Sigmoid colon (tissue), 7 donors: ENCODE data around the gene MARCHF7. TPM values are rescaled to one million over a fixed set of nuclear protein-coding genes. Genes with fewer than 3 reads are reported as not detected.
"Not testable (repeated sequence)": the region's sequence is repeated elsewhere in the genome, so short reads cannot be mapped to it uniquely, and the experiment has no call there.

ENCODE experiments used
- DNase-seq: peaks from one replicate; pipeline ENCODE4 v3.0.0-alpha.2; 2019
- H3K27ac ChIP-seq, 4 donors: fragments of 200-600 bp; sonication (generic); one replicate each; pipeline ENCODE4 v1.5.1; 2016 to 2019; ENCODE audit warnings: mild to moderate bottlenecking in 1 of 4
- H3K27me3 ChIP-seq, 3 donors: fragments of 200-600 bp; sonication (generic); one replicate each; pipeline ENCODE4 v1.5.1; 2019; ENCODE audit warnings: mild to moderate bottlenecking in 1 of 3
- H3K36me3 ChIP-seq, 4 donors: fragments of 200-600 bp; sonication (generic); one replicate each; pipeline ENCODE4 v1.5.1; 2016 to 2019
- H3K4me1 ChIP-seq, 4 donors: fragments of 200-600 bp; sonication (generic); one replicate each; pipeline ENCODE4 v1.5.1; 2017 to 2019
- H3K4me3 ChIP-seq, 4 donors: fragments of 200-600 bp; sonication (generic); one replicate each; pipeline ENCODE4 v1.5.1; 2017 to 2019; ENCODE audit warnings: mild to moderate bottlenecking in 2 of 4, moderate library complexity in 1 of 4
- H3K9me3 ChIP-seq, 4 donors: fragments of 200-600 bp in 3 of 4; sonication (generic) in 3 of 4; one replicate each; pipeline versions ENCODE4 v1.5.1 to v1.6.1; 2013 to 2019
- CTCF ChIP-seq, 4 experiments: fragments of 450-650 bp in 3 of 4; fragments of 200-600 bp in 1 of 4; IDR thresholded peaks; one replicate each; pipeline ENCODE4 v1.5.1; 2016 to 2019; ENCODE audit warnings: antibody characterized with exemption in 4 of 4, mild to moderate bottlenecking in 3 of 4, moderate library complexity in 2 of 4
- EP300 ChIP-seq, 4 donors: sonication (generic); formaldehyde crosslinking; IDR thresholded peaks; one replicate each; pipeline ENCODE4 v1.6.1; 2017; ENCODE audit warnings: antibody characterized with exemption in 4 of 4
- POLR2A ChIP-seq, 2 donors: fragments of 450-650 bp; IDR thresholded peaks; one replicate each; pipeline ENCODE4 v1.6.1; 2016; ENCODE audit warnings: antibody characterized with exemption in 2 of 2, mild to moderate bottlenecking in 2 of 2, moderate library complexity in 2 of 2
- POLR2AphosphoS5 ChIP-seq, 4 donors: sonication (generic); formaldehyde crosslinking; IDR thresholded peaks; one replicate each; pipeline ENCODE4 v1.6.1; 2017; ENCODE audit warnings: antibody characterized with exemption in 4 of 4
- WGBS, 2 donors: extraction: QIAGEN DNeasy Blood & Tissue Kit; methylation state at CpG; one replicate each; pipeline ENCODE4 v1.1.7; 2013; 5-methylcytosine and 5-hydroxymethylcytosine counted together
- intact Hi-C: fragments of 100-400 bp; cut with DNase I; formaldehyde crosslinking; loops from one replicate; pipeline ENCODE4 v1.15.1; 2023
- polyA plus RNA-seq, 3 donors: library from polyadenylated mRNA; stranded (reverse); fragments of 200-250 nt; gene quantifications; one replicate each; pipeline ENCODE4 v1.2.3, GENCODE V29; 2013
- total RNA-seq, 4 donors: library from RNA; depleted of rRNA; stranded (reverse); fragments of >200 nt; gene quantifications; one replicate each; pipeline ENCODE4 v1.1.0, GENCODE V29; 2016
- donor health status: healthy with polysubstance abuse.
- donor health status: Bipolar disorder and iron deficiency.
- donor health status: healthy.

Gene MARCHF7
- total and polyA plus RNA-seq, 7 donors, result 21.0 to 112 (median 89.9) TPM

DNA sequence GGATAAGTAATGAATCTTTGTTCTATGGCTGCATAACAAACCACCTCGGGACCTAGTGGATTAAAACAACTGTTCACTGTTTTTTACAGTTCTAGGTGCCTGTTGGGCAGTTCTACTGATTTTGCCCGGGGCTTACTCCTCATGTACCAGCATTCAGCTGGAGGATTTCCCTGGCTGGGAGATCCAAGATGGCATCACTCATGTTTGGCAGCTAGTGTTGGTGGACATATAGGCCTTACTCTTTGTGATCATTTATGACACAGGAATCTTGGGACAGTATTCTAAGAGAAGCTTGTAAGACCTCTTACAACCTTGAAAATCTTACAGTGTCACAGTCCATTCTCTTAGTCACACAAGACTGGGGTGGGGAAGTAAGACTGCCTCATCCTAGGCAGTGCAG lies 4.6 kb downstream of the MARCHF7 start:
- Histone ChIP-seq H3K27me3 (no peaks in the 10 kb centered on the region), H3K27ac (no peak overlapping the region), H3K36me3 (peaks cover 0 to 41% (median 0%) of the 10 kb centered on the region in 4 donors), H3K9me3 (no peaks in the 10 kb centered on the region), H3K4me3 (no peak overlapping the region), H3K4me1 (peaks cover 0 to 71% (median 59%) of the 10 kb centered on the region in 4 donors)
- TF ChIP-seq CTCF (IDR thresholded peaks at IDR 0.05) (no peak), POLR2AphosphoS5 (IDR thresholded peaks at IDR 0.05) (no peak), POLR2A (IDR thresholded peaks at IDR 0.05) (no peak), EP300 (IDR thresholded peaks at IDR 0.05) (no peak)
- intact Hi-C loops, result loop anchor here (10.0 kb wide), 2 partner anchors 162 to 432 kb away; partner anchors contain the start of gene WDSUB1
- WGBS, 2 donors, result 93 to 97% methylated on average over 2 of the region's 2 CpGs
- no peak for DNase-seq

- no peak for TF ChIP-seq CTCF (IDR thresholded peaks at IDR 0.05)
- no peak for TF ChIP-seq POLR2A (IDR thresholded peaks at IDR 0.05)
- no peak for TF ChIP-seq EP300 (IDR thresholded peaks at IDR 0.05)
- no peak for TF ChIP-seq POLR2AphosphoS5 (IDR thresholded peaks at IDR 0.05)
- no peaks in the 10 kb centered on the region for H3K9me3 ChIP-seq
- no peak for DNase-seq
- 94 to 97% methylated on average over 10 of the region's 10 CpGs for WGBS, 2 donors
- peaks cover 0 to 37% (median 0%) of the 10 kb centered on the region in 4 donors for H3K36me3 ChIP-seq
- no peak overlapping the region for H3K27ac ChIP-seq
- no peak overlapping the region for H3K4me3 ChIP-seq
- intact Hi-C loops, result no loop called here
- no peaks in the 10 kb centered on the region for H3K27me3 ChIP-seq
- H3K4me1 ChIP-seq, result peaks cover 0 to 69% (median 51%) of the 10 kb centered on the region in 4 donors
These were observed 8.4 kb downstream of the MARCHF7 start for GRCh38 chr2:159720676-159721075.

GRCh38 chr2:159722580-159722979 lies 10.3 kb downstream of the MARCHF7 start:
- Histone ChIP-seq H3K9me3 (no peaks in the 10 kb centered on the region), H3K27ac (no peak overlapping the region), H3K36me3 (peaks cover 0 to 21% (median 0%) of the 10 kb centered on the region in 4 donors), H3K4me1 (peaks cover 0 to 50% (median 38%) of the 10 kb centered on the region in 4 donors), H3K4me3 (no peak overlapping the region), H3K27me3 (no peaks in the 10 kb centered on the region)
- no peak for DNase-seq
- intact Hi-C loops, result no loop called here
- WGBS, 2 donors, result 91 to 92% methylated on average over 2 of the region's 2 CpGs
- no peak for TF ChIP-seq CTCF (IDR thresholded peaks at IDR 0.05)
- no peak for TF ChIP-seq POLR2AphosphoS5 (IDR thresholded peaks at IDR 0.05)

- H3K4me1 ChIP-seq, result peaks cover 0 to 51% (median 33%) of the 10 kb centered on the region in 4 donors
These were observed 12.7 kb downstream of the MARCHF7 start for GRCh38 chr2:159724795-159725572.

GRCh38 chr2:159725713-159726112 lies 13.4 kb downstream of the MARCHF7 start:
- DNase-seq, result no peak
- Histone ChIP-seq H3K4me3 (no peak overlapping the region), H3K4me1 (peaks cover 0 to 46% (median 29%) of the 10 kb centered on the region in 4 donors), H3K36me3 (peaks cover 0 to 22% (median 3%) of the 10 kb centered on the region in 4 donors), H3K27me3 (no peaks in the 10 kb centered on the region), H3K9me3 (no peaks in the 10 kb centered on the region), H3K27ac (no peak overlapping the region)
- intact Hi-C loops, result no loop called here
- WGBS, 2 donors, result 95 to 97% methylated on average over 3 of the region's 3 CpGs
- no peak for TF ChIP-seq EP300 (IDR thresholded peaks at IDR 0.05)
- no peak for TF ChIP-seq POLR2A (IDR thresholded peaks at IDR 0.05)
- TF ChIP-seq POLR2AphosphoS5 (IDR thresholded peaks at IDR 0.05), result no peak
- TF ChIP-seq CTCF (IDR thresholded peaks at IDR 0.05), result no peak

More at GRCh38 chr2:159724795-159725572, 12.7 kb downstream of the MARCHF7 start:
- WGBS, 2 donors, result 75 to 86% methylated on average over 6 of the region's 6 CpGs
- H3K27me3 ChIP-seq, H3K27ac ChIP-seq, DNase-seq, H3K9me3 ChIP-seq, intact Hi-C loops, H3K4me3 ChIP-seq: not testable (repeated sequence)
- peaks cover 0 to 22% (median 3%) of the 10 kb centered on the region in 4 donors for H3K36me3 ChIP-seq
